NCI-H1436 treated with DMSO at 0.1 percent for 48 hours (cell line): Measurements from ENCODE around the gene MEMO1.

Experiments used
- DNase-seq: peaks from one replicate; lab custom pipeline; 2025; lab: John Stamatoyannopoulos, UW

MEMO1 gene

GRCh38 chr2:31823558-31823957, 187.2 kb downstream of the MEMO1 start:
- DNase-seq: no peak

GRCh38 chr2:31822587-31822986, 188.2 kb downstream of the MEMO1 start:
- no peak for DNase-seq
